HEK293 (cell line): ENCODE data around the gene BCAT1.

Source experiments
- CTCF ChIA-PET: fragments of 350-600 bp; formaldehyde crosslinking; extraction: SDS; loops from one replicate; lab custom pipeline; 2021; ENCODE audit warnings: antibody characterized with exemption; lab: Yijun Ruan, JAX
- POLR2A ChIA-PET: fragments of 300-600 bp; formaldehyde crosslinking; extraction: SDS; loops from one replicate; lab custom pipeline; 2020; ENCODE audit warnings: antibody characterized with exemption, inconsistent platforms; lab: Yijun Ruan, JAX
- H3K27ac ChIP-seq: fragments of 200-500 bp; sonication (Bioruptor generic); 2 replicates; pipeline ENCODE4 v1.5.1; 2014; ENCODE audit warnings: low read depth, low read length, control low read depth, inconsistent platforms; ENCODE audit errors: extremely low read depth
- H3K36me3 ChIP-seq, 2 experiments: fragments of 200-500 bp in 1 of 2; sonication (Bioruptor generic) in 1 of 2; 1 replicate in 1 of 2; 2 replicates in 1 of 2; pipeline ENCODE4 v1.5.1; 2014 to 2017; ENCODE audit warnings: inconsistent platforms in 2 of 2, low read length in 2 of 2; ENCODE audit not compliant: control insufficient read depth in 2 of 2, insufficient read depth in 1 of 2
- H3K4me1 ChIP-seq: fragments of 200-500 bp; sonication (Bioruptor generic); 2 replicates; pipeline ENCODE4 v1.5.1; 2014; ENCODE audit warnings: mild to moderate bottlenecking, low read length, inconsistent platforms; ENCODE audit not compliant: control insufficient read depth, insufficient read depth
- H3K4me3 ChIP-seq: 2 replicates; pipeline ENCODE4 v1.5.1; 2011; ENCODE audit warnings: low read depth, mild to moderate bottlenecking, control low read depth, low read length, moderate library complexity
- H3K9me3 ChIP-seq: fragments of 200-500 bp; sonication (Bioruptor generic); 2 replicates; pipeline ENCODE4 v1.5.1; 2014; ENCODE audit warnings: low read depth, low read length, inconsistent platforms; ENCODE audit not compliant: control insufficient read depth, insufficient read depth
- GLI2 ChIP-seq: fragments of 450-650 bp; formaldehyde crosslinking; IDR thresholded peaks from 2 replicates; pipeline ENCODE4; 2017; ENCODE audit warnings: missing biosample characterization, missing genetic modification characterization, low read depth, borderline replicate concordance
- IKZF3 ChIP-seq: fragments of 450-650 bp; IDR thresholded peaks from 2 replicates; pipeline ENCODE4 v1.5.0; 2018; ENCODE audit warnings: missing biosample characterization, mild to moderate bottlenecking, missing genetic modification characterization, moderate library complexity
- OVOL3 ChIP-seq: fragments of 450-650 bp; formaldehyde crosslinking; IDR thresholded peaks from 2 replicates; pipeline ENCODE4 v1.5.1; 2016; ENCODE audit warnings: missing biosample characterization, missing genetic modification characterization
- ZBTB8A ChIP-seq: fragments of 450-650 bp; formaldehyde crosslinking; IDR thresholded peaks from 2 replicates; pipeline ENCODE4 v1.5.1; 2016; ENCODE audit warnings: missing biosample characterization, missing genetic modification characterization
- ZNF174 ChIP-seq: fragments of 450-650 bp; formaldehyde crosslinking; IDR thresholded peaks from 2 replicates; pipeline ENCODE4 v1.5.0; 2017; ENCODE audit warnings: missing biosample characterization, mild to moderate bottlenecking, missing genetic modification characterization
- ZNF211 ChIP-seq: fragments of 450-650 bp; formaldehyde crosslinking; IDR thresholded peaks from 2 replicates; pipeline ENCODE4 v1.5.1; 2016; ENCODE audit warnings: low read depth, missing biosample characterization, missing genetic modification characterization
- ZNF23 ChIP-seq: fragments of 450-650 bp; formaldehyde crosslinking; IDR thresholded peaks from 2 replicates; pipeline ENCODE4 v1.5.1; 2016; ENCODE audit warnings: missing biosample characterization, missing genetic modification characterization, borderline replicate concordance
- ZNF302 ChIP-seq: fragments of 450-650 bp; formaldehyde crosslinking; IDR thresholded peaks from 2 replicates; pipeline ENCODE4 v1.5.1; 2016; ENCODE audit warnings: missing biosample characterization, missing genetic modification characterization, low read depth
- ZNF521 ChIP-seq: fragments of 450-650 bp; formaldehyde crosslinking; IDR thresholded peaks from 2 replicates; pipeline ENCODE4 v1.5.1; 2017; ENCODE audit warnings: missing biosample characterization, mild to moderate bottlenecking, missing genetic modification characterization
- ZNF544 ChIP-seq: fragments of 450-650 bp; formaldehyde crosslinking; IDR thresholded peaks from 2 replicates; pipeline ENCODE4 v1.5.0; 2017; ENCODE audit warnings: missing biosample characterization, missing genetic modification characterization
- ZNF623 ChIP-seq: fragments of 450-650 bp; formaldehyde crosslinking; IDR thresholded peaks from 2 replicates; pipeline ENCODE4 v1.5.1; 2016; ENCODE audit warnings: missing biosample characterization, missing genetic modification characterization
- ZNF747 ChIP-seq: fragments of 450-650 bp; formaldehyde crosslinking; IDR thresholded peaks from 2 replicates; pipeline ENCODE4 v1.5.1; 2016; ENCODE audit warnings: missing biosample characterization, missing genetic modification characterization
- TF ChIP-seq, protein P1 (sequence below): fragments of 450-650 bp; formaldehyde crosslinking; IDR thresholded peaks from 2 replicates; pipeline ENCODE4 v1.5.1; 2017; ENCODE audit warnings: missing biosample characterization, missing genetic modification characterization
- TF ChIP-seq, protein P2 (sequence below): fragments of 450-650 bp; formaldehyde crosslinking; IDR thresholded peaks from 2 replicates; pipeline ENCODE4 v1.5.1; 2016; ENCODE audit warnings: missing biosample characterization, missing genetic modification characterization, borderline replicate concordance
- TF ChIP-seq, protein P3 (sequence below): fragments of 450-650 bp; formaldehyde crosslinking; conservative IDR thresholded peaks from 2 replicates; pipeline ENCODE4 v1.5.1; 2016; ENCODE audit warnings: low read depth, missing biosample characterization, missing genetic modification characterization

Gene BCAT1

DNA sequence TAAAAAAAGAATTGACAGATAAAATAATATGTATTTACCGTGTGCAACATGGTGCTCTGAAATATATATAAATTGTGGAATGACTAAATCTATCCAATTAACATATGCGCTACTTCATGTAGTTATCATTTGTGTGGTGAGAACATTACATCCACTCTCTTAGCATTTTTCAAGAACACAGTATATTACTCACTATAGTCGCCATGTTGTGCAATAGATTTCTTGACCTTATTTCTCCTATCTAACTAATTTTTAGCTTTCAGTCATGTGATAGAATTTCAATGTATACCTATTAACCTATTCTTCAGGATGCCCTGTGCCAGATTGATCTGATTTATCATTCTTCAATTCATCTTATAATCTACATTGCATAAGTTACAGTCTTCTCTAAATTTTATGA is 178.6 kb downstream of the BCAT1 start:
- H3K9me3 ChIP-seq = no peaks in the 10 kb centered on the region
- no peaks in the 10 kb centered on the region for H3K36me3 ChIP-seq
- ChIA-PET CTCF (no interaction called here), POLR2A (no interaction called here)
- H3K27ac ChIP-seq = no peak overlapping the region
- no peaks in the 10 kb centered on the region for H3K4me1 ChIP-seq
- H3K4me3 ChIP-seq = no peak overlapping the region
- TF ChIP-seq GLI2 (no peak), ZNF623 (tag by site-specific recombination) (no peak), IKZF3 (tag by site-specific recombination) (no peak)

- Histone ChIP-seq H3K36me3 (no peaks in the 10 kb centered on the region), H3K4me1 (no peaks in the 10 kb centered on the region), H3K27ac (no peak overlapping the region), H3K9me3 (no peaks in the 10 kb centered on the region), H3K4me3 (no peak overlapping the region)
- ChIA-PET CTCF (interaction anchor here (0.7 kb wide), 1 partner anchor 1545 kb away, joined by 3 read pairs; no protein-coding TSS in a partner anchor), POLR2A (no interaction called here)
- TF ChIP-seq, protein P1, sequence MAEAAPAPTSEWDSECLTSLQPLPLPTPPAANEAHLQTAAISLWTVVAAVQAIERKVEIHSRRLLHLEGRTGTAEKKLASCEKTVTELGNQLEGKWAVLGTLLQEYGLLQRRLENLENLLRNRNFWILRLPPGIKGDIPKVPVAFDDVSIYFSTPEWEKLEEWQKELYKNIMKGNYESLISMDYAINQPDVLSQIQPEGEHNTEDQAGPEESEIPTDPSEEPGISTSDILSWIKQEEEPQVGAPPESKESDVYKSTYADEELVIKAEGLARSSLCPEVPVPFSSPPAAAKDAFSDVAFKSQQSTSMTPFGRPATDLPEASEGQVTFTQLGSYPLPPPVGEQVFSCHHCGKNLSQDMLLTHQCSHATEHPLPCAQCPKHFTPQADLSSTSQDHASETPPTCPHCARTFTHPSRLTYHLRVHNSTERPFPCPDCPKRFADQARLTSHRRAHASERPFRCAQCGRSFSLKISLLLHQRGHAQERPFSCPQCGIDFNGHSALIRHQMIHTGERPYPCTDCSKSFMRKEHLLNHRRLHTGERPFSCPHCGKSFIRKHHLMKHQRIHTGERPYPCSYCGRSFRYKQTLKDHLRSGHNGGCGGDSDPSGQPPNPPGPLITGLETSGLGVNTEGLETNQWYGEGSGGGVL = no peak
- TF ChIP-seq, protein P2, sequence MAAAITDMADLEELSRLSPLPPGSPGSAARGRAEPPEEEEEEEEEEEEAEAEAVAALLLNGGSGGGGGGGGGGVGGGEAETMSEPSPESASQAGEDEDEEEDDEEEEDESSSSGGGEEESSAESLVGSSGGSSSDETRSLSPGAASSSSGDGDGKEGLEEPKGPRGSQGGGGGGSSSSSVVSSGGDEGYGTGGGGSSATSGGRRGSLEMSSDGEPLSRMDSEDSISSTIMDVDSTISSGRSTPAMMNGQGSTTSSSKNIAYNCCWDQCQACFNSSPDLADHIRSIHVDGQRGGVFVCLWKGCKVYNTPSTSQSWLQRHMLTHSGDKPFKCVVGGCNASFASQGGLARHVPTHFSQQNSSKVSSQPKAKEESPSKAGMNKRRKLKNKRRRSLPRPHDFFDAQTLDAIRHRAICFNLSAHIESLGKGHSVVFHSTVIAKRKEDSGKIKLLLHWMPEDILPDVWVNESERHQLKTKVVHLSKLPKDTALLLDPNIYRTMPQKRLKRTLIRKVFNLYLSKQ (tag by site-specific recombination) = no peak
- TF ChIP-seq, protein P3, sequence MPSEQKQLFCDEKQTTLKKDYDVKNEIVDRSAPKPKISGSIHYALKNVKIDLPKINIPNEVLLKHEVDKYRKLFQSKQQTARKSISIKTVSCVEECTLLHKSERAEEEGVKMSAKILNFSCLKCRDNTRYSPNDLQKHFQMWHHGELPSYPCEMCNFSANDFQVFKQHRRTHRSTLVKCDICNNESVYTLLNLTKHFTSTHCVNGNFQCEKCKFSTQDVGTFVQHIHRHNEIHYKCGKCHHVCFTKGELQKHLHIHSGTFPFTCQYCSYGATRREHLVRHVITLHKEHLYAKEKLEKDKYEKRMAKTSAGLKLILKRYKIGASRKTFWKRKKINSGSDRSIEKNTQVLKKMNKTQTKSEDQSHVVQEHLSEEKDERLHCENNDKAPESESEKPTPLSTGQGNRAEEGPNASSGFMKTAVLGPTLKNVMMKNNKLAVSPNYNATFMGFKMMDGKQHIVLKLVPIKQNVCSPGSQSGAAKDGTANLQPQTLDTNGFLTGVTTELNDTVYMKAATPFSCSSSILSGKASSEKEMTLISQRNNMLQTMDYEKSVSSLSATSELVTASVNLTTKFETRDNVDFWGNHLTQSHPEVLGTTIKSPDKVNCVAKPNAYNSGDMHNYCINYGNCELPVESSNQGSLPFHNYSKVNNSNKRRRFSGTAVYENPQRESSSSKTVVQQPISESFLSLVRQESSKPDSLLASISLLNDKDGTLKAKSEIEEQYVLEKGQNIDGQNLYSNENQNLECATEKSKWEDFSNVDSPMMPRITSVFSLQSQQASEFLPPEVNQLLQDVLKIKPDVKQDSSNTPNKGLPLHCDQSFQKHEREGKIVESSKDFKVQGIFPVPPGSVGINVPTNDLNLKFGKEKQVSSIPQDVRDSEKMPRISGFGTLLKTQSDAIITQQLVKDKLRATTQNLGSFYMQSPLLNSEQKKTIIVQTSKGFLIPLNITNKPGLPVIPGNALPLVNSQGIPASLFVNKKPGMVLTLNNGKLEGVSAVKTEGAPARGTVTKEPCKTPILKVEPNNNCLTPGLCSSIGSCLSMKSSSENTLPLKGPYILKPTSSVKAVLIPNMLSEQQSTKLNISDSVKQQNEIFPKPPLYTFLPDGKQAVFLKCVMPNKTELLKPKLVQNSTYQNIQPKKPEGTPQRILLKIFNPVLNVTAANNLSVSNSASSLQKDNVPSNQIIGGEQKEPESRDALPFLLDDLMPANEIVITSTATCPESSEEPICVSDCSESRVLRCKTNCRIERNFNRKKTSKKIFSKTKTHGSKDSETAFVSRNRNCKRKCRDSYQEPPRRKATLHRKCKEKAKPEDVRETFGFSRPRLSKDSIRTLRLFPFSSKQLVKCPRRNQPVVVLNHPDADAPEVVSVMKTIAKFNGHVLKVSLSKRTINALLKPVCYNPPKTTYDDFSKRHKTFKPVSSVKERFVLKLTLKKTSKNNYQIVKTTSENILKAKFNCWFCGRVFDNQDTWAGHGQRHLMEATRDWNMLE (tag by site-specific recombination) = no peak
- no peak for TF ChIP-seq ZNF747 (tag by site-specific recombination)
- no peak for TF ChIP-seq ZNF521 (tag by site-specific recombination)
- no peak for TF ChIP-seq ZNF544
- TF ChIP-seq ZNF174 (tag by site-specific recombination) = no peak
- TF ChIP-seq ZBTB8A = no peak
Measured at GRCh38 chr12:24769682-24770081, 179.2 kb downstream of the BCAT1 start.

DNA sequence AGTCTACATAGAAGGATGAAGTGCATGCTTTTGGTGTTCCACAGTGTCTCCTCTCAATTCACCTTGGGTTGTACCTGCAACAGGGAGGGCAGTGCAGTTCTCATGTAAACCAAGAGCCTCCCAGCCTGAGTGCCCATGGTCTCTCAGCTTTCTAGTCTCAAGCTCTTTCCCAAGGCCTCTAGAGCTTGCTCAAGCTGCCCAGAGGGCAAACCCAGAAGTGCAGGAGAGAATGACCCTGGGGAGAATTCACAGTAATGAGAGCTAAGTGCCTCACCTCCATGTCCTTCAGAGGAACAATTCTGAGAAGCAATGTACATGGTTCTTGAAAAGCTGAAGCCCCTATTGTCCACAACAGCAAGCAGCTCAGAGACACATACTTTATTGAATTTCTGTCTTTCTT is 180.5 kb downstream of the BCAT1 start:
- ChIA-PET CTCF (interaction anchor here (1.4 kb wide), 1 partner anchor 10 kb away, joined by 4 read pairs; no protein-coding TSS in a partner anchor), POLR2A (no interaction called here)
- no peak overlapping the region for H3K27ac ChIP-seq
- no peaks in the 10 kb centered on the region for H3K4me1 ChIP-seq
- no peak for TF ChIP-seq ZNF211
- TF ChIP-seq OVOL3 = no peak
- no peak for TF ChIP-seq ZNF302 (tag by site-specific recombination)
- no peak for TF ChIP-seq ZNF23 (tag by site-specific recombination)
- no peak overlapping the region for H3K4me3 ChIP-seq
- no peaks in the 10 kb centered on the region for H3K36me3 ChIP-seq
- H3K9me3 ChIP-seq = no peaks in the 10 kb centered on the region
